Activated CD8-positive, alpha-beta memory T cell treated with anti-CD3 and anti-CD28 coated beads for 1 hour (primary cell): ENCODE data around the gene RDH12.
"Not testable (repeated sequence)": the region's sequence is repeated elsewhere in the genome, so short reads cannot be mapped to it uniquely, and the experiment has no call there.

Source experiments
- DNase-seq, 2 donors: peaks; one replicate each; pipeline ENCODE4 v3.0.0-alpha.2; 2020; ENCODE audit warnings: low read depth in 1 of 2; ENCODE audit errors: extremely low read depth in 1 of 2

RDH12 gene

GRCh38 chr14:67701492-67701891, at the start of gene RDH12:
TSS of gene RDH12 (plus strand) at chr14:67701886. CDS start at chr14:67722643, 20,757 bp downstream.
- DNase-seq = not testable (repeated sequence)

- DNase-seq = no peak
These were observed 49.5 kb upstream of the RDH12 start for GRCh38 chr14:67652189-67652588.

GRCh38 chr14:67653651-67654280, 47.9 kb upstream of the RDH12 start:
- no peak for DNase-seq

- no peak for DNase-seq
These were observed 38.1 kb upstream of the RDH12 start for GRCh38 chr14:67663633-67664032.

- no peak for DNase-seq
These were observed 35.8 kb upstream of the RDH12 start for GRCh38 chr14:67665868-67666267.

- DNase-seq = no peak
These were observed 34.8 kb upstream of the RDH12 start for GRCh38 chr14:67666750-67667449.

GRCh38 chr14:67668559-67668958, 33.1 kb upstream of the RDH12 start:
- no peak for DNase-seq

- DNase-seq = no peak
These were observed 28.2 kb upstream of the RDH12 start for GRCh38 chr14:67673451-67673850.

- DNase-seq = no peak
These were observed 27.6 kb upstream of the RDH12 start for GRCh38 chr14:67674139-67674479.

- peak; percentile 38 to 70 for DNase-seq
These were observed 27.0 kb upstream of the RDH12 start, which contains the start of gene VTI1B for GRCh38 chr14:67674480-67675218. TSS of gene VTI1B (minus strand) at chr14:67674632. CDS start at chr14:67674489, 143 bp downstream.

- DNase-seq = no peak
These were observed 26.5 kb upstream of the RDH12 start for GRCh38 chr14:67675219-67675582.

GRCh38 chr14:67679006-67679405, 22.7 kb upstream of the RDH12 start:
- no peak for DNase-seq

- DNase-seq = no peak
These were observed 21.5 kb upstream of the RDH12 start for GRCh38 chr14:67680121-67680602.

GRCh38 chr14:67680941-67681340, 20.7 kb upstream of the RDH12 start:
- DNase-seq = no peak

GRCh38 chr14:67683842-67684241, 17.8 kb upstream of the RDH12 start:
- no peak for DNase-seq

GRCh38 chr14:67690011-67690410, 11.7 kb upstream of the RDH12 start:
- no peak for DNase-seq

GRCh38 chr14:67694791-67695393, 6.8 kb upstream of the RDH12 start:
- DNase-seq = peak; percentile 24 to 29

- peak; percentile 51 to 65 for DNase-seq
These were observed 6.2 kb upstream of the RDH12 start, which contains the start of gene RDH11 for GRCh38 chr14:67695394-67695949. TSS of gene RDH11 (minus strand) at chr14:67695764. CDS start at chr14:67695703, 61 bp downstream.

GRCh38 chr14:67697006-67697405, 4.7 kb upstream of the RDH12 start:
- DNase-seq = no peak

- DNase-seq = no peak
These were observed 3.5 kb upstream of the RDH12 start for GRCh38 chr14:67698179-67698578.

GRCh38 chr14:67703997-67704396, 2.3 kb downstream of the RDH12 start:
- no peak for DNase-seq
